ENCODE data around the gene SCG3.

- TF ChIP-seq CTCF (IDR thresholded peaks at IDR 0.05; ENCODE audit: insufficient read depth, low read length, poor library complexity, severe bottlenecking) (no peak), EZH2phosphoT487 (conservative IDR thresholded peaks at IDR 0.05; ENCODE audit: low read length) (no peak)
Measured at GRCh38 chr15:51661072-51661471, 20.2 kb upstream of the SCG3 start.

Data from SU-DHL-6 (cell line).